Fibroblast of skin of left biceps (primary cell): ENCODE measurements around the gene CDK6.

Source experiments
- DNase-seq, 2 experiments: peaks; one replicate each; pipeline ENCODE4 v3.0.0-alpha.2; 2013; ENCODE audit warnings: low read depth in 2 of 2

The CDK6 gene

GRCh38 chr7:92708111-92709042, 128.0 kb downstream of the CDK6 start:
- DNase-seq = no peak

GRCh38 chr7:92707435-92707834, 128.9 kb downstream of the CDK6 start:
- DNase-seq = no peak

GRCh38 chr7:92706563-92706962, 129.8 kb downstream of the CDK6 start:
- DNase-seq = no peak

- no peak for DNase-seq
These were observed 130.5 kb downstream of the CDK6 start for GRCh38 chr7:92705831-92706230.

GRCh38 chr7:92704858-92705257, 131.5 kb downstream of the CDK6 start:
- DNase-seq = no peak

GRCh38 chr7:92702535-92702934, 133.8 kb downstream of the CDK6 start:
- DNase-seq = no peak

- no peak for DNase-seq
These were observed 136.3 kb downstream of the CDK6 start for GRCh38 chr7:92699966-92700514.

- no peak for DNase-seq
These were observed 136.8 kb downstream of the CDK6 start for GRCh38 chr7:92699560-92699959.

GRCh38 chr7:92698237-92698841, 138.0 kb downstream of the CDK6 start:
- peak; percentile 88 to 90 for DNase-seq

- no peak for DNase-seq
These were observed 139.0 kb downstream of the CDK6 start for GRCh38 chr7:92697414-92697813.

GRCh38 chr7:92697012-92697411, 139.4 kb downstream of the CDK6 start:
- DNase-seq = no peak

GRCh38 chr7:92696584-92696983, 139.8 kb downstream of the CDK6 start:
- DNase-seq = no peak

GRCh38 chr7:92695308-92696261, 140.8 kb downstream of the CDK6 start:
- peak; percentile 93 for DNase-seq

GRCh38 chr7:92694211-92694610, 142.2 kb downstream of the CDK6 start:
- no peak for DNase-seq

GRCh38 chr7:92693519-92693918, 142.9 kb downstream of the CDK6 start:
- DNase-seq = no peak

- DNase-seq = peak; percentile 56 to 61
These were observed 144.8 kb downstream of the CDK6 start for GRCh38 chr7:92691578-92691977.

- DNase-seq = no peak
These were observed 151.0 kb downstream of the CDK6 start for GRCh38 chr7:92685136-92686042.

- DNase-seq = no peak
These were observed 152.1 kb downstream of the CDK6 start for GRCh38 chr7:92684274-92684673.

GRCh38 chr7:92682903-92683539, 153.4 kb downstream of the CDK6 start:
- DNase-seq = no peak

- no peak for DNase-seq
These were observed 154.0 kb downstream of the CDK6 start for GRCh38 chr7:92682330-92682729.
